SIG-M5 treated with dmso at 0.1 percent for 504 hours (cell line): ENCODE data around the gene SKA3.

ENCODE experiments used
- DNase-seq: peaks from one replicate; lab custom pipeline; 2025; ENCODE audit not compliant: unreplicated experiment; lab: John Stamatoyannopoulos, UW

The SKA3 gene

DNA sequence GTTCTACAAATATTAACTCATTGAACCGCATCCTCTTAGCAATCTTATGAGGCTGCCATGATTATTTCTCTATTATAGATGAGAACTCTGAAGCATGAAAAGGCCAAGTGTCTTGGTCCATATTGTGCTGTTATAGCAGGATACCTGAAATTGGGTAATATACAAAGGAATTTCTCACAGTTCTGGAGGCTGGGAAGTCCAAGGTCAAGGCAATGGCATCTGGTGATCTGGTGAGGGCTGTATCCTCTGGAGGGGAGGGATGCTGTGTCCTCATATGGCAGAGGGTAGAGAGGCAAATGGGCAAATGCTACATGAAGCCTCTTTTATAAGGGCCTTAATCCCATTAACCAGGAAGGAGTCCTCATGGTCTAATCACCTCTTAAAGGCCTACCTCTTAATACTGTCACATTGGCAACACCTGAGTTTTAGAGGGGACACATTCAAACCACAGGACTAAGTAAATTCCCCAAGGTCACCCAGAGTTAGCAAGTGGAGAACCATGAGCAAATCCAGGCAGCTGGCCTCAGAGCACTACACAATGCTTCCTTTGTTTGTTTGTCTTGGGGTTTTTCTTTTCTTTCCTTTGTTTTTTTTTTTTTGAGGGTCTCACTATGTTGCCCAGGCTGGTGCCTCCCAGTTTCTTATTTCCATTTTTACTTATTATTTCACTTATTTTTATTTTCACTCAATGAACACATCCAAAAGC is 59.1 kb downstream of the SKA3 start:
- no peak for DNase-seq

- no peak for DNase-seq
Observed at GRCh38 chr13:21116141-21116540, 60.2 kb downstream of the SKA3 start.

DNA sequence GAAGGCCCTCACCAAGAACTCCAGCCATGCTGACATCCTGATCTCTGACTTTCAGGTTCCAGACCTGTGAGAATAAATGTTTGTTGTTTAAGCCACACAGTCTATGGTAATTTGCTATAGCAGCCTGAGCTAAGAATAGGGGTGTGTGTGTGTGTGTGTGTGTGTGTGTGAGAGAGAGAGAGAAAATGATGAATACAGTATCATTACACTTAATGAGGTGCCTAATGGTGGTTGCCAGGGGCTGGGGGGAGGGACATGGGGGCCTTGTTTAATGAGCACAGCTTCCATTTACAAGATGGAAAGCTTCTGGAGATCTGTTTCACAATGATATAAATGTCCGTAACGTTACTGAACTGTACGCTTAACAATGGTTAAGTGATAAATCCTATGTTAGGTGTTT is 61.1 kb downstream of the SKA3 start:
- DNase-seq, result no peak

GRCh38 chr13:21111546-21111945 is 64.8 kb downstream of the SKA3 start:
- no peak for DNase-seq

DNA sequence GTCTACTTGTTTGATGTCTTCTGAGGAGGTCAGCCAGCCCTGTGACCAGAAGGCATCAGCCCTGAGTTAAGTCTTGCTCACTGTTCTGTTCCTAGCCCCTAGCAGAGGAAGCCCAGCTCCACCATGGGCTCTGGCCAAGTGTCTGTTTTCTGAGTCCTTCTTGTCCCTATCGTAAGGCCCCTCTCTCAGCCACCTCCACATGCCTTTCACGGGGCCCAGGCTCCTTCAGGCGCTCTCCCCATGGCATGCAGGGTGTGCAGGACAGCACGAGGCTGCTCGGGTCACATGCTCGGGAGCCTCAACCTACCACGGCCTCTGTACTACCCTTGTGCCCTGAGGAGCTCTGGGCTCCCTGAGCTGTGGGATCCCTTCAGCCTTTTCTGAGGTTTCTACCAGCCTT is 67.2 kb downstream of the SKA3 start:
- no peak for DNase-seq

DNA sequence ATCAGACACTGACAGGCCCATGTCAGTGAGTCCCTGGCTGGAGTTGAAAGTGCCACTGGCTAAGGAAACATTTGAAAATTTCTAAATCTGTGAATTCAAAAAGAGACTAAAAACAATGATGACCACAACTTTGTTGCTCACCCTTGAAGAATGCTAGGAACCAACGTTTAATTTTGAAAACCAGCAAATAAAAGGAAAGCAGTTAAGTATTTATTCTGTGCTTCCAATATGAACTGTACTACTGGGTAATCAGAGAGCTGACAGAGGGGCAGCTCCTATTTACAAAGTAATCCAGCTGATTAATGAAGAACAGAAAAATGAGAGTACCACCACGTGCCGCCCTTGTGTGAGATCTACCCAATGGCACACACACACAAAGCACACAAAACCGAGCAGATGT is 70.3 kb downstream of the SKA3 start:
- no peak for DNase-seq

DNA sequence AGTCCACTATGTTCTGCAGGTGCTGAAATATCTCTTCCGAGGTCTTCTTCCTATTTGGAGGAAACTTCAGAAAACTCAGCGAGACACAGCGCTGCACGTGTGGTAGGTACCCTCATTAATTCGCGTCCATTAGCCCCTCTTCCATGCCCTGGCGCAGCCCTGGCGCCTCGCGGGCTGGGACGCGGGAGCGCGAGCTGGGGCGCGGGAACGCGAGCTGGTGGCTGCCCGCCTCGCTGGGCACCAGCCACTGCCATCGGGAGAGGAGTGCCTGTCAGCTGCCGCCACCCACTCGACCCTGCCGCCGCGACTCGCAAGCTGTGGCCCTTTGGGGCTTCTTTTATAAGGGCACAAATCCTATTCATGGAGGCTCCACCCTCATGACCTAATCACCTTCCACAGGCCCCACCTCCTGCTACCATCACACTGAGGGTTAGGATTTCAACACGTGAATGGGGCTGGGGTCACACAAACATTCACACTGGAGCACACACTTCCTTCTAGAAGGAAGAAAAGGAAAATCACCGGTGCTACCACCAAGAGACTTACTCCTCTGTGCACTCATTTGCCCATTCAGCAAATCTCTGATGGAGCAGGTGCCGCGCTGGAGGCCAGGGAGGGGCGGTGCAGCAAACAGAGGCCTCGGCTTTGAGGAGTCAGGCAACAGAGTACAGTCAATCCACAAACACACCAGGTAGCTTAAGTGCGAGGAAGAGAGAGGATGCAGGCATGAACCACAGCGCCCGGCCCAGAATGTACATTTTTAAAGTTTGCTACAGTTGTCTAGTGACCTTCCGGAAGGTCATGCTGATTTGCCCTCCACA is 71.9 kb downstream of the SKA3 start:
- DNase-seq, result no peak
